ENCODE results near the gene BACE1.

- TF ChIP-seq CTCF (IDR thresholded peaks at IDR 0.05 in 8 of 11, conservative IDR thresholded peaks at IDR 0.05 in 3 of 11) (no peak), POLR2AphosphoS5 (IDR thresholded peaks at IDR 0.05) (no peak), POLR2A (IDR thresholded peaks at IDR 0.05) (no peak)
Measured at GRCh38 chr11:117332843-117333242, 16.8 kb upstream of the BACE1 start.
